Activated naive CD8-positive, alpha-beta T cell treated with anti-CD3 and anti-CD28 coated beads, Interleukin-2, amount 50 U/mL, for 16 hours (primary cell): Measurements from ENCODE around the gene THSD7A.

Experiments
- DNase-seq: peaks from one replicate; pipeline ENCODE4 v3.0.0-alpha.2; 2020; ENCODE audit warnings: low read depth, low spot score

Gene THSD7A

GRCh38 chr7:11750191-11750590, 81.8 kb downstream of the THSD7A start:
- DNase-seq = no peak

- no peak for DNase-seq
Measured at GRCh38 chr7:11749629-11750028, 82.4 kb downstream of the THSD7A start.

GRCh38 chr7:11748884-11749283, 83.1 kb downstream of the THSD7A start:
- DNase-seq = no peak

- DNase-seq = no peak
Measured at GRCh38 chr7:11747715-11748485, 84.1 kb downstream of the THSD7A start.

- no peak for DNase-seq
Measured at GRCh38 chr7:11746591-11746990, 85.4 kb downstream of the THSD7A start.

- no peak for DNase-seq
Measured at GRCh38 chr7:11743548-11743947, 88.5 kb downstream of the THSD7A start.

- DNase-seq = no peak
Measured at GRCh38 chr7:11743016-11743415, 89.0 kb downstream of the THSD7A start.

GRCh38 chr7:11742496-11742895, 89.5 kb downstream of the THSD7A start:
- DNase-seq = no peak

- no peak for DNase-seq
Measured at GRCh38 chr7:11737723-11738122, 94.3 kb downstream of the THSD7A start.

GRCh38 chr7:11732207-11732606, 99.8 kb downstream of the THSD7A start:
- no peak for DNase-seq

- DNase-seq = no peak
Measured at GRCh38 chr7:11730725-11731124, 101.3 kb downstream of the THSD7A start.

GRCh38 chr7:11727864-11728263, 104.1 kb downstream of the THSD7A start:
- no peak for DNase-seq

GRCh38 chr7:11726794-11727155, 105.2 kb downstream of the THSD7A start:
- DNase-seq = no peak

- DNase-seq = no peak
Measured at GRCh38 chr7:11726001-11726793, 105.8 kb downstream of the THSD7A start.

GRCh38 chr7:11716185-11716584, 115.8 kb downstream of the THSD7A start:
- no peak for DNase-seq

GRCh38 chr7:11714676-11715075, 117.3 kb downstream of the THSD7A start:
- no peak for DNase-seq

GRCh38 chr7:11714205-11714604, 117.8 kb downstream of the THSD7A start:
- no peak for DNase-seq

GRCh38 chr7:11713352-11713751, 118.6 kb downstream of the THSD7A start:
- DNase-seq = no peak

GRCh38 chr7:11710377-11710776, 121.6 kb downstream of the THSD7A start:
- DNase-seq = no peak

- no peak for DNase-seq
Measured at GRCh38 chr7:11709196-11709595, 122.8 kb downstream of the THSD7A start.

GRCh38 chr7:11707606-11708193, 124.3 kb downstream of the THSD7A start:
- DNase-seq = no peak

- no peak for DNase-seq
Measured at GRCh38 chr7:11706666-11707605, 125.1 kb downstream of the THSD7A start.
